K562 (cell line): ENCODE results near the gene IMMP2L. TPM values are rescaled to one million over a fixed set of nuclear protein-coding genes. Genes with fewer than 3 reads are reported as not detected.

Experiments used
- ATAC-seq: fragments of 200-7000 bp; cut with Tn5 transposase; 3 replicates; pipeline ENCODE4 v1.9.1; 2020; ENCODE audit warnings: moderate library complexity
- BruUV-seq: library from RNA; stranded (reverse); fragments of 400-500 nt; replicated peaks from 2 replicates; lab custom pipeline; 2021; lab: Mats Ljungman, UMichigan
- CTCF ChIA-PET: fragments of 300-600 bp; formaldehyde crosslinking; extraction: SDS; loops from one replicate; lab custom pipeline; 2021; ENCODE audit warnings: low intra/inter-chr PET ratio; lab: Yijun Ruan, JAX
- POLR2A ChIA-PET: fragments of 300-600, 350-650 bp; sonication (Branson Sonifier 250); formaldehyde crosslinking; extraction: SDS; loops from one replicate; lab custom pipeline; 2021; ENCODE audit warnings: antibody characterized with exemption, inconsistent platforms; lab: Yijun Ruan, JAX
- DNase-seq, 4 experiments: peaks; one replicate each; pipeline versions ENCODE4 v3.0.0 to v3.0.0-alpha.2; 2011 to 2018; ENCODE audit warnings: low spot score in 3 of 4, mixed read lengths in 3 of 4; ENCODE audit errors: extremely low read depth in 1 of 4
- FAIRE-seq: peaks from 2 replicates; lab custom pipeline; 2011; peaks lifted over from hg19 to GRCh38; lab: Jason Lieb, UNC
- H2AFZ ChIP-seq: 2 replicates; pipeline ENCODE4 v1.6.0; 2011; ENCODE audit warnings: low read depth, low read length, control low read depth, inconsistent platforms
- H3K27ac ChIP-seq: fragments of 200-600 bp; 3 replicates; pipeline ENCODE4 v1.8.0; 2011; ENCODE audit warnings: low read depth, mild to moderate bottlenecking, control low read depth, inconsistent platforms, low read length, moderate library complexity, mixed read lengths; ENCODE audit errors: extremely low read depth
- H3K27me3 ChIP-seq, 2 experiments: fragments of 300-600 bp in 1 of 2; 2 replicates in 1 of 2; 3 replicates in 1 of 2; pipeline versions ENCODE4 v1.6.0 to v1.8.0; 2011; ENCODE audit warnings: inconsistent platforms in 2 of 2, low read length in 2 of 2, mild to moderate bottlenecking in 1 of 2, mixed read lengths in 1 of 2, moderate library complexity in 1 of 2; ENCODE audit not compliant: control insufficient read depth in 2 of 2, insufficient read depth in 2 of 2
- H3K36me3 ChIP-seq: fragments of 300-600 bp; 3 replicates; pipeline ENCODE4 v1.8.0; 2011; ENCODE audit warnings: mild to moderate bottlenecking, low read length, inconsistent platforms; ENCODE audit not compliant: control insufficient read depth, insufficient read depth
- H3K4me1 ChIP-seq, 2 experiments: fragments of 200-600 bp in 1 of 2; replicated peaks in 1 of 2; 2 replicates in 1 of 2; 3 replicates in 1 of 2; pipeline versions ENCODE4 v1.5.1 to v1.8.0; 2011; ENCODE audit warnings: inconsistent platforms in 2 of 2, low read length in 2 of 2, mild to moderate bottlenecking in 1 of 2, mixed read lengths in 1 of 2, moderate library complexity in 1 of 2; ENCODE audit not compliant: control insufficient read depth in 2 of 2, insufficient read depth in 2 of 2
- H3K4me2 ChIP-seq: 2 replicates; pipeline ENCODE4 v1.6.1; 2011; ENCODE audit warnings: low read length, control low read depth, inconsistent platforms, mixed read lengths; ENCODE audit not compliant: insufficient read depth
- H3K4me3 ChIP-seq: fragments of 200-600 bp; sonication (generic), shearing (Covaris generic); 2 replicates; pipeline ENCODE4 v1.5.1; 2016; ENCODE audit warnings: control low read depth, inconsistent platforms
- H3K79me2 ChIP-seq: fragments of 200-600 bp; 3 replicates; pipeline ENCODE4 v1.8.0; 2011; ENCODE audit warnings: low read length, inconsistent platforms; ENCODE audit not compliant: control insufficient read depth, insufficient read depth
- H3K9ac ChIP-seq, 2 experiments: 2 replicates each; pipeline versions ENCODE4 v1.6.0 to v1.6.1; 2011; ENCODE audit warnings: low read depth in 2 of 2, low read length in 2 of 2, control low read depth in 1 of 2, inconsistent platforms in 1 of 2, mild to moderate bottlenecking in 1 of 2, mixed read lengths in 1 of 2; ENCODE audit not compliant: insufficient read depth in 1 of 2
- H3K9me1 ChIP-seq: one replicate; pipeline ENCODE4 v1.6.0; 2011; ENCODE audit warnings: inconsistent platforms, mild to moderate bottlenecking, low read length, moderate library complexity; ENCODE audit not compliant: control insufficient read depth, insufficient read depth
- H3K9me3 ChIP-seq: replicated peaks from 2 replicates; pipeline ENCODE4 v1.5.1; 2011; ENCODE audit warnings: low read depth, low read length, inconsistent platforms; ENCODE audit not compliant: control insufficient read depth, insufficient read depth
- H4K20me1 ChIP-seq: replicated peaks from 2 replicates; pipeline ENCODE4 v1.6.1; 2011; ENCODE audit warnings: low read length, inconsistent platforms, mixed read lengths; ENCODE audit not compliant: control insufficient read depth, insufficient read depth
- ARID1B ChIP-seq: fragments of 450-650 bp; IDR thresholded peaks from 2 replicates; pipeline ENCODE4 v1.6.1; 2016; ENCODE audit warnings: antibody characterized with exemption, mild to moderate bottlenecking, inconsistent platforms
- ATF3 ChIP-seq, 2 experiments: fragments of 450-650 bp in 1 of 2; sonication (generic) in 1 of 2; formaldehyde crosslinking in 1 of 2; IDR thresholded peaks in 1 of 2; conservative IDR thresholded peaks in 1 of 2; 2 replicates each; pipeline versions ENCODE4 v1.6.1 to v1.8.1; 2016 to 2023; ENCODE audit warnings: mild to moderate bottlenecking in 2 of 2, moderate library complexity in 2 of 2, inconsistent platforms in 1 of 2, missing genetic modification reagents in 1 of 2
- BRCA1 ChIP-seq, 2 experiments: fragments of 450-650 bp in 1 of 2; sonication (generic) in 1 of 2; formaldehyde crosslinking in 1 of 2; IDR thresholded peaks; 2 replicates each; pipeline versions ENCODE4 v1.5.0 to v1.6.1; 2017 to 2020; ENCODE audit warnings: mild to moderate bottlenecking in 1 of 2, missing genetic modification reagents in 1 of 2
- E2F6 ChIP-seq, 2 experiments: IDR thresholded peaks; 2 replicates each; pipeline ENCODE4 v1.6.1; 2011; ENCODE audit warnings: borderline replicate concordance in 1 of 2, control low read depth in 1 of 2, low read depth in 1 of 2, low read length in 1 of 2, mild to moderate bottlenecking in 1 of 2, mixed read lengths in 1 of 2, moderate library complexity in 1 of 2; ENCODE audit not compliant: insufficient read depth in 1 of 2, insufficient read length in 1 of 2, poor library complexity in 1 of 2, severe bottlenecking in 1 of 2; ENCODE audit errors: extremely low read depth in 1 of 2
- EP300 ChIP-seq: IDR thresholded peaks from 2 replicates; pipeline ENCODE4 v1.6.1; 2012; ENCODE audit warnings: low read length, improper control_type of control experiment
- FOXM1 ChIP-seq, 2 experiments: fragments of 450-650 bp in 1 of 2; sonication (generic) in 1 of 2; formaldehyde crosslinking in 1 of 2; IDR thresholded peaks; 2 replicates each; pipeline versions ENCODE4 v1.6.1 to v1.9.0; 2017 to 2022; ENCODE audit warnings: low read depth in 2 of 2, mild to moderate bottlenecking in 2 of 2, missing genetic modification reagents in 1 of 2, moderate library complexity in 1 of 2
- NR0B1 ChIP-seq: fragments of 450-650 bp; IDR thresholded peaks from one replicate; pipeline ENCODE4 v1.6.1; 2018; ENCODE audit warnings: mild to moderate bottlenecking, moderate library complexity; ENCODE audit not compliant: partially characterized antibody
- PCBP2 ChIP-seq: fragments of 200-400 bp; formaldehyde crosslinking; IDR thresholded peaks from 2 replicates; pipeline ENCODE4 v1.6.1; 2018; ENCODE audit warnings: low read length, low read depth, mild to moderate bottlenecking, moderate library complexity; ENCODE audit not compliant: poor library complexity, severe bottlenecking
- PML ChIP-seq: IDR thresholded peaks from 2 replicates; pipeline ENCODE4 v1.6.1; 2012; ENCODE audit warnings: low read length, inconsistent platforms
- RCOR1 ChIP-seq, 2 experiments: IDR thresholded peaks; 2 replicates each; pipeline ENCODE4 v1.6.1; 2012; ENCODE audit warnings: low read depth in 2 of 2, low read length in 2 of 2, borderline replicate concordance in 1 of 2, improper control_type of control experiment in 1 of 2
- RFX7 ChIP-seq: fragments of 250-450 bp; sonication (Bioruptor Pico); IDR thresholded peaks from 2 replicates; pipeline ENCODE4 v1.5.1; 2021; ENCODE audit warnings: mild to moderate bottlenecking
- SP2 ChIP-seq: IDR thresholded peaks from 2 replicates; pipeline ENCODE4 v1.6.1; 2011; ENCODE audit warnings: mild to moderate bottlenecking, low read depth, low read length, moderate library complexity; ENCODE audit not compliant: poor library complexity, severe bottlenecking; ENCODE audit errors: extremely low read depth
- ZNF76 ChIP-seq: fragments of 250-450 bp; sonication (Bioruptor Pico); IDR thresholded peaks from 2 replicates; pipeline ENCODE4 v1.4.0; 2020; ENCODE audit warnings: mild to moderate bottlenecking, moderate library complexity, borderline replicate concordance
- WGBS: fragments of 100-300 bp; shearing (Covaris generic); methylation state at CpG from one replicate; pipeline ENCODE4 v1.1.6; 2016; ENCODE audit warnings: low coverage, mixed read lengths; ENCODE audit not compliant: insufficient coverage; ENCODE audit errors: missing lambda C conversion rate; 5-methylcytosine and 5-hydroxymethylcytosine counted together
- in situ Hi-C: fragments of 300-500 bp; cut with MboI; formaldehyde crosslinking; loops from 4 replicates; pipeline ENCODE4 v1.15.0; 2018; ENCODE audit warnings: inconsistent platforms, mixed read lengths
- intact Hi-C: fragments of 100-400 bp; cut with micrococcal nuclease; formaldehyde crosslinking; loops from 2 replicates; pipeline ENCODE4 v1.14.2; 2022
- polyA plus RNA-seq, 8 experiments: library from polyadenylated mRNA; depleted of rRNA in 4 of 8; stranded (reverse) in 5 of 8; unstranded in 3 of 8; fragments of >200 nt; fragmentation: Nextera tagmentation in 2 of 8; fragmentation: Illumina TruSeq in 1 of 8; extraction: Ambion mirVana in 2 of 8; extraction: Trizol in 1 of 8; gene quantifications; 2 replicates each; pipeline versions ENCODE4 v1.2.1 to v1.2.3, GENCODE V29; 2011 to 2014; ENCODE audit warnings: inconsistent platforms in 1 of 8, missing spikeins in 1 of 8
- total RNA-seq, 7 experiments: library from RNA; depleted of rRNA in 6 of 7; stranded (reverse); fragments of >200 nt in 6 of 7; fragmentation: Illumina TruSeq in 2 of 7; extraction: Trizol in 2 of 7; gene quantifications; 2 replicates each; pipeline versions ENCODE4 v1.2.1 to v1.2.3, GENCODE V29; 2011 to 2021; ENCODE audit warnings: low replicate concordance in 1 of 7

Gene IMMP2L
- total and polyA plus RNA-seq, 9 of the 15 experiments (the other 6 are each of a cell fraction or from before 2014, with no cell fraction given) = 29.7 to 116 (median 53.0) TPM

GRCh38 chr7:111477462-111478225 lies 84.6 kb downstream of the IMMP2L start:
- in situ Hi-C loops = loop anchor here (5.0 kb wide), 1 partner anchor 385 kb away; the partner anchor contains the start of gene LRRN3
- FAIRE-seq (no peak), DNase-seq (peak in 2 of 4 experiments; percentile 28 to 75), ATAC-seq (peak; percentile 20)
- peaks cover 6 to 47% of the 10 kb centered on the region in 2 experiments; a peak in 4 of 5 replicates for H3K4me1 ChIP-seq
- H3K9me1 ChIP-seq = no peaks in the 10 kb centered on the region
- 23% methylated on average over 4 of the region's 4 CpGs for WGBS
- H4K20me1 ChIP-seq = no peaks in the 10 kb centered on the region
- POLR2A ChIA-PET = interaction anchor here (1.0 to 1.3 kb wide), 2 partner anchors 39 to 295 kb away, joined by 3 read pairs; no protein-coding TSS in a partner anchor
- intact Hi-C loops = loop anchor here (1.0 to 5.0 kb wide), 5 partner anchors 84 to 296 kb away; no protein-coding TSS in a partner anchor
- peaks cover 10% of the 10 kb centered on the region; the same call in 1 of the 3 replicates for H3K79me2 ChIP-seq
- H3K27me3 ChIP-seq = no peaks in the 10 kb centered on the region
- H3K9ac ChIP-seq = no peak overlapping the region
- no peak overlapping the region for H3K4me2 ChIP-seq
- H3K36me3 ChIP-seq = peaks cover 27% of the 10 kb centered on the region; the same call in 2 of the 3 replicates
- peak overlapping the region; percentile 2; the same call in 1 of the 2 replicates for H2AFZ ChIP-seq
- H3K9me3 ChIP-seq = peaks cover 14% of the 10 kb centered on the region
- peak overlapping the region; percentile 68; the same call in 2 of the 3 replicates for H3K27ac ChIP-seq
- no TSS peak for BruUV-seq
- CTCF ChIA-PET = no interaction called here
- no peak overlapping the region for H3K4me3 ChIP-seq
- TF ChIP-seq ZNF76 (CRISPR knock-in tag) = no peak
- TF ChIP-seq SP2 = no peak
- peak in 1 of 2 experiments; percentile 23 for TF ChIP-seq E2F6 (IDR thresholded peaks at IDR 0.05; ENCODE audit: borderline replicate concordance in 1 of 2, extremely low read depth in 1 of 2, insufficient read depth in 1 of 2, insufficient read length in 1 of 2, low read depth in 1 of 2, low read length in 1 of 2, poor library complexity in 1 of 2, severe bottlenecking in 1 of 2)
- peak; percentile 94 for TF ChIP-seq ARID1B
- no peak for TF ChIP-seq PCBP2
- TF ChIP-seq ATF3 (IDR thresholded peaks at IDR 0.05) = peak; percentile 8; the same call in 1 of the 2 replicates
- TF ChIP-seq ATF3 (CRISPR knock-in tag; conservative IDR thresholded peaks at IDR 0.05) = no peak; the same call in 1 of the 2 replicates
- peak; percentile 44 for TF ChIP-seq PML
- peak; percentile 81; the same call in 1 of the 2 replicates for TF ChIP-seq EP300
- no peak for TF ChIP-seq RFX7 (CRISPR knock-in tag)
- TF ChIP-seq BRCA1 (IDR thresholded peaks at IDR 0.05) = no peak
- no peak for TF ChIP-seq BRCA1 (CRISPR knock-in tag; IDR thresholded peaks at IDR 0.05)
- peak; percentile 64; the same call in 1 of the 2 replicates for TF ChIP-seq FOXM1 (IDR thresholded peaks at IDR 0.05; ENCODE audit: low read depth)
- TF ChIP-seq FOXM1 (CRISPR knock-in tag; IDR thresholded peaks at IDR 0.05; ENCODE audit: low read depth) = no peak
- peak; percentile 19 for TF ChIP-seq NR0B1
- peak in 1 of 2 experiments; percentile 89; a peak in 3 of 4 replicates for TF ChIP-seq RCOR1 (IDR thresholded peaks at IDR 0.05; ENCODE audit: borderline replicate concordance in 1 of 2, low read depth in 2 of 2, low read length in 2 of 2)
